NCI-H128 (cell line): Measurements from ENCODE around the gene HIP1.
"Not testable (repeated sequence)": the region's sequence is repeated elsewhere in the genome, so short reads cannot be mapped to it uniquely, and the experiment has no call there.

ENCODE experiments used
- DNase-seq: peaks from one replicate; lab custom pipeline; 2025; ENCODE audit not compliant: unreplicated experiment; lab: John Stamatoyannopoulos, UW

HIP1 gene

DNA sequence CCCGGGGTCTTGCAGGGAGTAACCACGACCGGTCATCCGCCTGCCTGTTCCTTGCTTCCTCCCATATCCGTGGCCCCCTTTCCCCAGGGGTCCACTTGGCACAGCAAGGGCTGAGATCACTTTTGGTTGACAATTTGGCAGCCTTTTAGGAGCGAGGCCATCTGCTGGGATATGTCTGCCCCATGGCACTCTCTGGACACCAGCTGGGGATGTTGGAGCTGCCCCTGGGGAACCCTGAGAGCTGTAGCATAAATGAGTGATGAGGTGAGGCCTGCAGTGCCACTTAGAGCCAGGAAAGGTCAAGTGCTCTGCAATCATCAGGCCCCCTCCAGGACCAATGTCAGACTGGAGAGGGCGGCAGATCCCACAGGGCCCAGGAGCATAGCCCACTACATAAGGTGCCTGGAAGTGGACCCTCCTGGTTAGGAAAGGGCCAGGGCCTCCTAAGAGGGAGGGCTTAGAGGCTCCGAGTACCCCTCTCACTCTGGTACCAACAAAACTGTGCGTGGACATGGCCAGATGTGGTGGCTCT is 92.1 kb downstream of the HIP1 start:
- DNase-seq = no peak

GRCh38 chr7:75645570-75645969 is 93.2 kb downstream of the HIP1 start:
- DNase-seq = no peak

DNA sequence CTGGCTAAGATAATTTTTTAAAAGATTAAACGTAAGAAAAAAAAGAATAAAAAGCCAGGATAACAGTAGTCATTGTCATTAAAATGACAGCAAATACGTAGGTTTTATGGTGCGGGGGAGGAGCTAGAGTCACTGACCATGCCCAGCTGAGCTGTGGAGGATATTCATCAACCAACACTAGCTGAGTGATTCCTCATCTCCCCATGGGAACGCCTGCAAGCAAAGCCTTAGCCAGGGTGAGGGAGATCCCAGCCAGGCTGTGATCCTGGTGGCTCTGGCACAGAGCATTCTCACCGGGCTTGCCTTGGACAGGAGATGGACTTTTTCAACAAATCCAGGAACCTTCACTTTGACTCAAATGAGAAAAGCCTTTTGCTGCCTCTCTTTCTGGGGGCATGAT is 94.2 kb downstream of the HIP1 start:
- DNase-seq = no peak

- no peak for DNase-seq
Observed at GRCh38 chr7:75642810-75643486, 95.8 kb downstream of the HIP1 start.

DNA sequence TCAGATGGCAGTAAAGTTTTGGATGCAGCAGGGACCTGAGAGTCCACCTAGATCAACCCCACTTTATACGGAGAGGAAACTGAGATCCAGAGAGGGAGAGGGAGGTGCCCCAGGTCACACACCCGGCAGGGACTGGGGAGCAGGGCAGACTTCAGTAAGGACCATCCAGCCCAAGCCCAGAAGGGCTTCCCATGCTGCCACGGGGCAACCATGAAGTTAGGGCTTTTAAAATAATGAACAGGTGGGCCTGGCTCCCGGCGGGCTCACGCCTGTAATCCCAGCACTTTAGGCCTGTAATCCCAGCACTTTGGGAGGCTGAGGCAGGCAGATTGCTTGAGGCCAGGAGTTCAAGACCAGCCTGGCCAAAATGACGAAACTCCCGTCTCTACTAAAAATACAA is 98.5 kb downstream of the HIP1 start:
- DNase-seq = no peak

DNA sequence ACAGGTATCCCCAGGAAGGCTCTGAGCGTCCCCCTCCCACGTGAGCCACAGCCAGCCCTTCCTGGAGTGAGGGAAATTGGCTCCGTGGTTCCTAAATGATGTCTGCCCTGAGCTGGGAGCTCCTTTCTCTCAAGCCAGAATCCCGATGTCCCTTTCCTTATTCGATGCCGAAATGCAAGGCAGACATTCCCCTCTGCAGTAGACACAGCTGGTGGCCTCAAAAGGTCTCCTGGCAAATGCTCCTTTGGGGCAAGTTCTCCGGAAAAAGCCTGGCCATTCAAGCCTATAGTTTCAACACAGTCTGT is 98.9 kb downstream of the HIP1 start:
- DNase-seq = no peak

- DNase-seq = peak; percentile 21
Observed at GRCh38 chr7:75639071-75639885, 99.5 kb downstream of the HIP1 start.

DNA sequence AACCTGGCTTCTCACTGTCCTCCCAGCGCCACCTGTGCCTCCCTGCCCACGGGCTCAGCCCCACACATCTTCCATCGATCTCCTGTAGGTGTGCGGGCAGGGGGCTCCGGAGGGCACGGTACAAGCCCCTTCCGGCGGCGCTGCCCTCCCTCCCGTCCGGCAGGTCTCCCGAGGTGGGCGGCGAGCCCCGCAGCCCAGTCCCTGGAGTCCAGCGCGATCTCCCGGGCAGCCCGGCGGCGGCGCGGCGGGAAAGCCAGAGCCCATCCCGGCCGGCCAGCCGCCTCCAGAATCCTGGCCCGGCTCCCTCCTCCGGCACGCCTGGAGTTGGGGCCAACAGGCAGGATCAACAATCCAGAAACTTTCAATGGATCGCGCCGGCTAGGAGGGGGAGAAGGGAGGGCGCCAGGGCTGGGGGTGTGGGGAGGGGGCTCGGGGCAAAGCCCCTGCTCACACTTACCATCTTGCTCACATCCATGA is 100.1 kb downstream of the HIP1 start:
- no peak for DNase-seq

- no peak for DNase-seq
Observed at GRCh38 chr7:75637854-75638593, 100.7 kb downstream of the HIP1 start.

DNA sequence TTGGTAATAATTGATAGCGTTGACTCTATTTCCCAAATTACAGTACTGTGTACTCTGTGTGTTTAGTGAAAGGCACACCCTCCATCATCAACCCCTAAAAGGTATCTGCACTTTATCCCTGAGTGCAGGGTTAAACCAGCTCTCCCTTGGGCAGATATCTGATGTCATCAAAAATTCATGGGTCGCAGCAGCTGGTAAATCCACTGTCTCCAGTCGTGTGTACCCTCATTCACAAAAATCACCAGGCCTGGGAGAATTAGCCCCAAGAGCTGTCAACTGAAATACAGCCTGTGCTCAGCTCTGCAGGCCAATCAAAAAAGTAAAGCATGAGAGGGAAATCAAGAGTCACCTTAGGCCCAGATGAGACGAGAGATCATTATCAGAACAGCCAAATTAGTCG is 103.7 kb downstream of the HIP1 start:
- no peak for DNase-seq

- DNase-seq = not testable (repeated sequence)
Observed at GRCh38 chr7:75632587-75632986, 106.2 kb downstream of the HIP1 start.

- no peak for DNase-seq
Observed at GRCh38 chr7:75631711-75632110, 107.0 kb downstream of the HIP1 start.

GRCh38 chr7:75630549-75630948 is 108.2 kb downstream of the HIP1 start:
- DNase-seq = no peak

GRCh38 chr7:75629044-75629443 is 109.7 kb downstream of the HIP1 start:
- DNase-seq = no peak

- no peak for DNase-seq
Observed at GRCh38 chr7:75628055-75628454, 110.7 kb downstream of the HIP1 start.

DNA sequence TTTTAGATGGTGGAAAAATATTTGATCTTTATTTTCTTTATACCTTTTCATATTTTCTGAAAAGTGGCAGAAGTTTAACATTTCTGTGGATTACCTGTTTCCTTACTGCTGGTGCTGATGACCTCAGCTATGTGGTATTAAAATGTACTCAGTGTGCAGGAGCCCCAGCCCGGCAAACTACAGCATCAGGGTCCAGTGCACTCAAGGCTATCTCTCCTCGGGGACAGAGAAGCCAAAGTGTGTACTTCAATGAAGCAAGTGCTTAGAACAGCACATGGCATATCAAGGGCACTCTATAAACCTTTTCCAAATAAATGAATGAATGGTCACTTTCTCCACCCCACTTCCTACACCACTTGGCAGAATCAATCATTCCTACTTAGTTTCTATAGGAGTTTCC is 111.8 kb downstream of the HIP1 start:
- DNase-seq = no peak

GRCh38 chr7:75625868-75626267 is 112.9 kb downstream of the HIP1 start:
- DNase-seq = no peak

GRCh38 chr7:75624134-75624832 is 114.5 kb downstream of the HIP1 start:
- DNase-seq = no peak

DNA sequence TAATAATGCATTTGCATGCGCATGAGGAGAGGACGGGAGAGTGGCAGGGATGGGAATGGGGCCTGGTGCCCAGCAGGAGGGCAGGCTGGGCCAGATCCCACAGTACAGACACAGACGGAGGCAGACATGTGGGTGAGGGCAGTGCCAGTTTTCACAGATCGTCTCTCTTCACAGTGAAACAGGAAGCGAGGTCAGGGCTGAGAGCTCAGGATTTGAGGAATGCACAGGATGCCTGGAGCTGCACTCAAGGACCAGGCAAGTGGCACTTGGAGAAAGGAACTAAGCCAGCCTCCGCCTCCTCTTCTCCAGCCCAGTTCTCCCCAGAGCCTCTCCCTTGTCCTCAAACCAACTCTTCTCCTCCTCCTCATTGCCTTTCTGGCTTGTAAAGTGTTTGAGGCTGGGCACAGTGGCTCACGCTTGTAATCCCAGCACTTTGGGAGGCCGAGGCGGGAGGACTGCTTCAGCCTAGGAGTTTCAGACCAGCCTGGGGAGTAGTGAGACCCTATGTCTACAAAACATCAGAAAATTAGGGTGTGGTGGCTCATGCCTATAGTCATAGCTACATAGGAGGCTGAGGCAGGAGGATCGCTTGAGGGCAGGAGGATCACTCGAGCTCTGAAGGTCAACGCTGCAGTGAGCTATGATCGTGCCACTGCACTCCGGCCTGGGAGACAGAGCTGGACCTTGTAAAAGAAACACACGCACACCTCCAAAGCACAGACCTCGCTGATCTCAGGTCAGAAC is 115.2 kb downstream of the HIP1 start:
- no peak for DNase-seq

GRCh38 chr7:75621124-75621523 is 117.6 kb downstream of the HIP1 start:
- no peak for DNase-seq
